ENCODE results near the gene SLC22A23.

GRCh38 chr6:3291346-3291745 lies 165.5 kb downstream of the SLC22A23 start:
- TF ChIP-seq GATA2 (IDR thresholded peaks at IDR 0.05; ENCODE audit: low read depth, low read length) (no peak), GATA3 (IDR thresholded peaks at IDR 0.05; ENCODE audit: low read depth, low read length) (no peak)
